EL (cell line): Measurements from ENCODE around the gene VPS35.

Experiments used
- DNase-seq: peaks from one replicate; pipeline ENCODE4 v3.0.0-alpha.2; 2016

Gene VPS35

DNA sequence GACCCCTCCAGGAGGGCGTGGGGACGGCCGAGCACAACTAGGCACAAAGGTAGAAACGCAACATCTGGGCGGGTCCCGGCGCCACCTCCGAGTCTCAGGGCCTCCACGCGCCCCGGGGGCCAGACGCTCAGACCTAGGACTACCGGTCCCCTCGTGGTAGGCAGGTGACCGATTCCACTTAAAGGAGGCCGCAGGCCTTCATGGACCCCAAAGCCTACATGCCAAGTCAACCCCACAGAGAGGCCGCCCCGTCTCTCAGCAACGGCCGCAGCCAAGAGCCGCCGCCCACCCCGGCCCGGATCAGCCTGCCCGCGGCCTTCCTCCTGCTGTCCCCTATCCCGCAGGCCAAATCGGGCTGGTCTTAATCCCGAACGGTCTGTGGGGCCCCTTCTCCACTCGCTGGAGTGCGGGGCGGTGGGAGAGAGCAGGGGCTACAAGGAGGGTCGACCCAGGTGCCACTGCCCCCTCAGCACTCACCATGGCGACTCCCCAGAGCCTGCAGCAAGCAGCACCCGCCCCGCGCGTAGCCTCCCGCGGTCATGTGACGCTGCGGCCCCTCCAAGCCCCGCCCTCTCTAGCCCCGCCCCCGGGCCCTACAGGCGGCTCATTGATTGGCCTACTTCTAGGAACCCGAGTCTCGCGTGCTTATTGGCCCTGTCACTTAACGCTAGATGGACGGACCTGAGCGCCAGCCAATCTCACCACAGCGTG is at the start of gene VPS35:
Gene VPS35, minus strand, starts transcription at position 525 of the 711 bp plus-strand sequence. Its CDS starts 45 bp downstream, at position 480.
- peak; percentile 99 for DNase-seq

- DNase-seq = no peak
Measured at GRCh38 chr16:46737621-46738214, 48.7 kb upstream of the VPS35 start.

- peak; percentile 13 for DNase-seq
Measured at GRCh38 chr16:46736695-46737094, 47.7 kb upstream of the VPS35 start.

DNA sequence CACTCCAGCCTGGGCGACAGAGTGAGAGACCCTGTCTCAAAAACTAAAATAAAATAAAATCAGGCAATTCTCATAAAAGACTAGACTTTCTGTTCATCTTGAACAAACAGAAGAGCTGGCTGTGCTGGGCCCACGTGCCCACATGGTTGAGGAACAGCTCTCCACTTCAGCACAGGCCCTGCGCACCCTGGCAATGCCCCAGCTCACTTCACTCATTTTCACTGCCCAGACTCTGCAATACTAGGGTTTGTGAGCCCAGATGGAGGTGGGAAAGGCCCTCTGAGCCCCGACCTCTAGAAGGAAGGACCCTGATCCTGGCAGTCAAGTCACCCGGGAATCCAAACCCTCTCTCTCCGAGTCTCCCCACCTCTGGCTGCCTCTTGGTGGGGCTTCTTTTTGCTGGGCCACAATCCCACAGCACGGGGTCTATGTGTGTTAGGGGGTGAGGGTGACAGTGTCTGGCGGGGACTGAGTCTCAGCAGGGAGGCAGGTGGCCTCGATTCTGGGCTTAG is 44.4 kb upstream of the VPS35 start:
- no peak for DNase-seq

DNA sequence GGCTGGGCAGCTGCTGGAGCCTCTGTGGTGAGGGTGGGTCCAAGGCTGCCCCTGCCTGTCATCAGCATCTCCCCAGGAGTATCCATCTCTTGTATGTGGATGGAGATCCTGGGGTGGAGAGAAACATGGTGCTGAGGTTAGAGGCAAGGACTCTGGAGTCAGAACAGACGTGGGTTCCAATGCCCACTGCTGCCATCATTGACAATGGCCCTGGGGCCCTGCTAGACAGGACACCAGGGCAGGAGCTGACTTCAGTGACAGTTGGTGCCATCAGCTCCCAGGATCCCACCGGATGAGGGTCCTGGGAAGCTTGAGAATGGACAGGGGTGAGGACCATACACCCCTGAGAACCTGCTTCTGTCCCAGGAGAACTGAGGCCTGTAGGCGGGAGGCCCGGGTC is 43.6 kb upstream of the VPS35 start:
- no peak for DNase-seq

- DNase-seq = no peak
Measured at GRCh38 chr16:46731691-46732555, 42.9 kb upstream of the VPS35 start.

- DNase-seq = no peak
Measured at GRCh38 chr16:46730801-46731690, 42.1 kb upstream of the VPS35 start.

DNA sequence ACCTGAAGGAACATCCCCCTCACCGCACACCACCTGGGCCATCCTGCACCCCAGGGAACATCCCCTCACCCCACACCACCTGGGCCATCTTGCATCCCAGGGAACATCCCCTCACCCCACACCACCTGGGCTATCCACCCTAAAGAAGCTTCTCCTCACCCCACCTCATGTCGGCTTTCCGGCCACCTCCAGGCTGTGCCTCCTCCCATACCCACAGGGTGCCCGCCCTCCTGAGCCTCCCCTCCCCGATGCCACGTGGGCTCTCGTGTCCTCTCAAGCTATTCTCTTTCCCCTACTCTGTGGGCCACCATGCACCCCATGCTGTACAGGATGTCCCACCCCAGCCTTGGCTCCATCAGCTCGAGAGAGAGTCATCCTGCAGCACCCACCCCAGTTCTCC is 41.1 kb upstream of the VPS35 start:
- DNase-seq = no peak

- DNase-seq = no peak
Measured at GRCh38 chr16:46729326-46729995, 40.5 kb upstream of the VPS35 start.

GRCh38 chr16:46728806-46729205 is 39.8 kb upstream of the VPS35 start:
- DNase-seq = no peak

DNA sequence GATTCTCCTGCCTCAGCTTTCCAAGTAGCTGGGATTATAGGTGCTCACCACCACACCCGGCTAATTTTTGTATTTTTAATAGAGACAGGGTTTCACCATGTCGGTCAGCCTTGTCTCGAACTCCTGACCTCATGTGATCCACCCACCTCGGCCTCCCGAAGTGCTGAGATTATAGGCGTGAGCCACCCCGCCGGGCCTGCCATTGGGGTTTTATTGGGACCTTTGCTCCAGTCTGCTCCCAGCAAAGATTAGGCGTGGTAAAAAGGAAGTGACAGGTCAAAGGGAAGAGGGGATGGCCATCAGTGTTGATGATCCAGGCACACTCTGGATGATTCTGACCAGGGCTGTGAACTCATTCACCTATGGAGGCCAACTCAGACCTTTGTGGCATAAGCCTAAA is 38.7 kb upstream of the VPS35 start:
- DNase-seq = no peak

DNA sequence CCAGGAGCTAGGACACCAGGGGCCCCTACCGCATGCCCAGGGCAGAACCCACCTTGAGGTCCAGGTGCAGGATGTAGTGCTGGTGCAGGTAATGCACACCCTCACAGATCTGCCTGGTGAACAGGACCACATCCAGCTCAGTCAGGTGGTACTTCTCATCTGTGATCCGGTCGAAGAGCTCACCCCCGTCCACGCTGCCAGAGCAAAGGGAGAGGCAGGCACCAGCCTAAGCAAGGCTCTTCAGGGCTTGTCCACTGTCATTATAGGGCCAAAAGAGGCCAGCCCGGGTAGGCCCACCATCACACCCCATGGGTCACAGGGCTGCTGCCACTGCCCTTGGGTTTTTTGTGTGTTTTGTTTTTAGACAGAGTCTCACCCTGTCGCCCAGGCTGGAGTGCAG is 38.2 kb upstream of the VPS35 start:
- no peak for DNase-seq

- no peak for DNase-seq
Measured at GRCh38 chr16:46721885-46722284, 32.9 kb upstream of the VPS35 start.

DNA sequence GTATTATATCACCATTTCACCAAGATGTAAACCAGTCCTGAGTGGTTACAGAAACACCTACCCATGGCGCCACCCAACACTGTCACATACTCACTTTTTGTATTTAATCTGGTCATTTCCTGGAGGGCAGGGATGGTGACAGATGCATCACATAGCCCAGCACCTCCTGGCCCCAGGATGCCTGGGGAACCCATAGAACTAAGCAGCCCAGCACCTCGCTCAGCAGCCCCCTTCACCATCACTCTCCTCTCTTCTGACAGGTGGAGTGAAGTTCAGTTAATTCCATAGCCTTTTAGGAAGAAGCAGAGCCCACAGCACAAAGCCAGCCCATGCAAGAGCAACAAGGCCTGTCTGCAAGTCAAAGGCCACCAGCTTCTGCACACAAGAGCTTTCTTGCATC is 31.6 kb upstream of the VPS35 start:
- no peak for DNase-seq

GRCh38 chr16:46719528-46719927 is 30.6 kb upstream of the VPS35 start:
- no peak for DNase-seq

- no peak for DNase-seq
Measured at GRCh38 chr16:46718214-46718613, 29.2 kb upstream of the VPS35 start.

DNA sequence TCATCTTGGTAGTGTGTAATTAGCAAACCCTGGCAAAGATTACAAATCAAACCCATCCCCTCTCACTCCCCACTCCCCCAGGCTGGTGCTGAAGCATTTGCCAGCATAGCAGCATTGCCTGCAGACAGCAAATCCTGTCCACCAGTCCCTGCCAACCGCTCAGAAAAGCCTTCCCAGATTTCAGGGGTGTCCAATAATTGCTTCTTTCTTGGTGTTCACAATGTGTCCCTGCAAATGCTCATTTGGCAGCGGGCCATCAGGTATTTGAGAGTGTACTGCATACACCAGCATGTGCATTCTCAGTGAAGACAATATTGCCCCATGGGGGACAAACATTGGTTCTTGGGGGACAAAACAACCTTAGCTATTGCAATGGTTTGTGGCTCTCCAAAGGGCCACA is 28.7 kb upstream of the VPS35 start:
- DNase-seq = no peak

GRCh38 chr16:46715769-46716305 is 26.9 kb upstream of the VPS35 start:
- no peak for DNase-seq

DNA sequence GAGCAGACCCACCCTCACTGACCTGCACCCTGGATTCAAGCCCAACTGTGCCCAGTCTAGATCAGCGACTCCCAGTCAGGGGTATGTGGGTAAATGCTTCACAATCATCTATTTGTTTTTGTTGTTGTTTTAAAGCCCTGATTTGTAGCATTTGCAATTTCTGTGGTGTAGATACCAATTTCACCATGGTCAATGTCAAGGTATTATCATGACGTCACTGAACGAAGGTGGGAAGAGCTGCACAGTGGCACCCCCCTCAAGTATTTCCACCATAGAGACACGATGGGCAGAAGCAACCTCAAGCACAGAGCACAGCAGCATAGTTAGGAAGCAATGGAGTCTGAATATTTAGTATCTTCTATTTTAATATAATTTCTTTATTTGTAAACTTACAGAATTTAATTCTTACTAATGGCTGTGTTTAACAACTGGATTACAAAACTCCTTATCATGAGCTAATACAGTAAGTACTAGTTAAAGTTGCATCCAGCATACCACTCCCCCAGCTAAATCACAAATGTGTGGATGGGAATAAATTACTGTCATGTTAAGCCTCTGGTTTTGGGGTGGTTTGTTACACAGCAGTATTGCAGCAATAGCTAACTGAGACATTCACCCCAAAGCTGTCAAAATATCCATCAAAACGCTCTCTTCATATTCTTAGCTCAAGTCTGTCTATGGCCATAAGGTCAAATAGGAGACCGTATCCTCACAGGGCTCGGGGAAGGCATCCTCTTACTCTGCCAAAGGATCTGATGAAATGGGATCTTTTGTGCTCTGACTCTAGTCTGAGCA is 26.0 kb upstream of the VPS35 start:
- no peak for DNase-seq

DNA sequence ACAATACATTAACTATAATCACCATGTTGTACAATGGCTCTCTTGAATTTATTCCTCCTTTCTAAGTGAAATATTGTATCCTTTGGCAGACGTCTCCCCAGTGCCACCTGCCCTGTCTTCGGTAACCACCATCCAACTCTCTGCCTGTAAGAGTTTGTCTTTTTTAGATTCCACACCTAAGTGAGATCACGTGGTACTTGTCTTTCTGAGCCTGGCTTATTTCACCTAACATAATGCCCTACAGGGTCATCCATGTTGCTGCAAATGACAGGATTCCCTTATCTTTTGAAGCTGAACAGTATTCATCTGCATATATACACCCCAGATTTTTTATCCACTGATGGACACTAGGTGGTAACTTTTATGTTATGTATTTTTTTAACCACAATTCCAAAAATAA is 24.7 kb upstream of the VPS35 start:
- no peak for DNase-seq

- no peak for DNase-seq
Measured at GRCh38 chr16:46712911-46713310, 23.9 kb upstream of the VPS35 start.
